ENCODE data around the gene CCR5AS.

DNA sequence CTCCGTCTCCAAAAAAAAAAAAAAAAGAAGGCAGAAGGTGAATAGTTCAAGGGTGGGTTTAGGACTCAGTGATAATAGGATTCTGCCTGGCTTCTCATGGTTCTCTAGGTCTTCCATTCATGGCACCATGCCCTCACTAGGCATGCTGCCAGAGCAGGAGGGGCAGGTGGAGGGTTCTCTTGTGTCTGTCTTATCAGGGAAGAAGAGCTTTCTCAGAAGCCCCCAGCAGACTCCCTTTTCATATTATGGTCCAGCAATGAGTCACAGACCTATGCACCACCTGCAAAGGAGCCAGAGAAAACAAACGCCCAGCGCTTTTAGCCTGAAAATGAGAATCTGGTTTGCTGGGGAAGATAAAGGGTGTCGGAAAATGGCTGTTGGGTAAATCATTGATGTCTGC, 50.0 kb downstream of the CCR5AS start:
- TF ChIP-seq CTCF (IDR thresholded peaks at IDR 0.05; ENCODE audit: borderline replicate concordance, extremely low read depth, low read length, poor library complexity, severe bottlenecking) (no peak), EZH2 (IDR thresholded peaks at IDR 0.05; ENCODE audit: borderline replicate concordance, low read depth, low read length, severe bottlenecking) (no peak)
